Ishikawa (cell line): Measurements from ENCODE around the gene PEMT.

Experiments
- CEBPB ChIP-seq: IDR thresholded peaks from 2 replicates; pipeline ENCODE4 v1.6.1; 2012
- CREB1 ChIP-seq: IDR thresholded peaks from 2 replicates; pipeline ENCODE4 v1.6.1; 2012; ENCODE audit warnings: low read depth
- EGR1 ChIP-seq: IDR thresholded peaks from 2 replicates; pipeline ENCODE4 v1.6.1; 2012
- EP300 ChIP-seq: IDR thresholded peaks from 2 replicates; pipeline ENCODE4 v1.6.1; 2012; ENCODE audit warnings: borderline replicate concordance
- FOXM1 ChIP-seq: IDR thresholded peaks from 2 replicates; pipeline ENCODE4 v1.6.1; 2012; ENCODE audit warnings: low read depth, borderline replicate concordance
- NFIC ChIP-seq: IDR thresholded peaks from 2 replicates; pipeline ENCODE4 v1.6.1; 2012
- RAD21 ChIP-seq: IDR thresholded peaks from 2 replicates; pipeline ENCODE4 v1.6.1; 2012; ENCODE audit warnings: low read depth
- TAF1 ChIP-seq: IDR thresholded peaks from 2 replicates; pipeline ENCODE4 v1.6.1; 2012; ENCODE audit warnings: low read depth, mild to moderate bottlenecking
- TCF12 ChIP-seq: IDR thresholded peaks from 2 replicates; pipeline ENCODE4 v1.6.1; 2012; ENCODE audit warnings: low read depth
- TEAD4 ChIP-seq: IDR thresholded peaks from 2 replicates; pipeline ENCODE4 v1.6.1; 2012
- YY1 ChIP-seq: IDR thresholded peaks from 2 replicates; pipeline ENCODE4 v1.6.1; 2012; ENCODE audit warnings: low read depth
- ZBTB7A ChIP-seq: IDR thresholded peaks from 2 replicates; pipeline ENCODE4 v1.6.1; 2012; ENCODE audit warnings: low read depth
- TF ChIP-seq, protein P1 (sequence below): IDR thresholded peaks from 2 replicates; pipeline ENCODE4 v1.6.1; 2012
- TF ChIP-seq, protein P2 (sequence below): IDR thresholded peaks from 2 replicates; pipeline ENCODE4 v1.6.1; 2012; ENCODE audit warnings: low read depth, mild to moderate bottlenecking
- TF ChIP-seq, protein P3 (sequence below): IDR thresholded peaks from 2 replicates; pipeline ENCODE4 v1.6.1; 2012

The PEMT gene

DNA sequence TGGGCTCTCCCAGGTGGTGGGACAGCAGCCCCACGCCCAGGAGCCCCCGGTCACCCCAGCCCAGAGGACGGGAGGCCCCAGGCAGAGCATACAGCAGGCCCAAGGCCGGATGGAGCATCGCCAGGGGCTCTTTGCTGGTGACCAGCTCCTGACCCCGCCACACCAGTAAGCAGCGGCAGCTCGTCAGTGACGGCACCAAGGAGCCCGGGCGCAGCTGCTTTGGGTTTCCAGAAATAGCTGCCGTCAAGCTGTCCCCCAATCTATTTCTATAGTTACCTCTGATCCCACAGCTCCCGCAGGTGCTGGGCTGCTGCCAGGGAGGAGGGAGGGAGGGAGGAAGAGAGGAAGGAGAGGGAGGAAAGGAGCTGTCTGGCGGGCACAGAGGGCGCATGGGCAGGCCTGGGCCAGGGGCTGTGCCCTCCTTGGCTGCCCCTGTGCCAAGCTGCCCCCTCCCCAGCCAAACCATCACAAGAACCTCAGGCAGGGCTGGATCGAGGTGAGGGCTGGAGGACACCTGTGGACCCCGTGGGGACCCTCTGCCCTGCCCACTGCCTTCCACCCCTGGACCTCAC, 84.5 kb downstream of the PEMT start:
- TF ChIP-seq, protein P1, sequence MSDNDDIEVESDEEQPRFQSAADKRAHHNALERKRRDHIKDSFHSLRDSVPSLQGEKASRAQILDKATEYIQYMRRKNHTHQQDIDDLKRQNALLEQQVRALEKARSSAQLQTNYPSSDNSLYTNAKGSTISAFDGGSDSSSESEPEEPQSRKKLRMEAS: no peak
- TF ChIP-seq TAF1: no peak

DNA sequence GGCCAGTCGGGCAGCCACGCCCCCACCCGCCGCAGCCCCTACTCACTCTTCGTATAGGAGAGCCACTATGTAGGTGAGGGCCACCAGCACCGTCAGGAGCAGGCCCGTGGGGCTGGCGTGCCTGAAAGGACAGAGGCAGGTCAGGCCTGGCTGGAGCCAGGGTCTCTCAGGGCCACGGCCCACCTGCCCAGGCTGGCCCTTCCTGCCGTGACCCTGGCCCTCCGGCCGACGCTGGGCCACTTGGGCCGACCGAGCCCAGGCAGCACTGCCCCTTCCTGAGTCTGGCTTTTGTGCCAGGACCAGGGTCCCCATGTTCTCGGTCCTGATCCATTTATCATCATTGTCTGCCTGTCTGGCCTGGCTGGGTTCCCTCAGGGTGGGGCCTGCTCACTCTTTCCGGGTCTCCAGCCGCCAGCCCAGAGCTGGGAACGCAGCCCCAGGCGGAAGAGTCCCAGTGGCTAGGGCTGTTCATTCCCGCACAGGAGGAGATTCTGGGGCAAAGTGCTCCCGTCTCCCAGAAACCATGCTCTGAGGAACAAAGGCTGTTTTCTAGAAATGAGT, 85.2 kb downstream of the PEMT start:
- TF ChIP-seq, protein P2, sequence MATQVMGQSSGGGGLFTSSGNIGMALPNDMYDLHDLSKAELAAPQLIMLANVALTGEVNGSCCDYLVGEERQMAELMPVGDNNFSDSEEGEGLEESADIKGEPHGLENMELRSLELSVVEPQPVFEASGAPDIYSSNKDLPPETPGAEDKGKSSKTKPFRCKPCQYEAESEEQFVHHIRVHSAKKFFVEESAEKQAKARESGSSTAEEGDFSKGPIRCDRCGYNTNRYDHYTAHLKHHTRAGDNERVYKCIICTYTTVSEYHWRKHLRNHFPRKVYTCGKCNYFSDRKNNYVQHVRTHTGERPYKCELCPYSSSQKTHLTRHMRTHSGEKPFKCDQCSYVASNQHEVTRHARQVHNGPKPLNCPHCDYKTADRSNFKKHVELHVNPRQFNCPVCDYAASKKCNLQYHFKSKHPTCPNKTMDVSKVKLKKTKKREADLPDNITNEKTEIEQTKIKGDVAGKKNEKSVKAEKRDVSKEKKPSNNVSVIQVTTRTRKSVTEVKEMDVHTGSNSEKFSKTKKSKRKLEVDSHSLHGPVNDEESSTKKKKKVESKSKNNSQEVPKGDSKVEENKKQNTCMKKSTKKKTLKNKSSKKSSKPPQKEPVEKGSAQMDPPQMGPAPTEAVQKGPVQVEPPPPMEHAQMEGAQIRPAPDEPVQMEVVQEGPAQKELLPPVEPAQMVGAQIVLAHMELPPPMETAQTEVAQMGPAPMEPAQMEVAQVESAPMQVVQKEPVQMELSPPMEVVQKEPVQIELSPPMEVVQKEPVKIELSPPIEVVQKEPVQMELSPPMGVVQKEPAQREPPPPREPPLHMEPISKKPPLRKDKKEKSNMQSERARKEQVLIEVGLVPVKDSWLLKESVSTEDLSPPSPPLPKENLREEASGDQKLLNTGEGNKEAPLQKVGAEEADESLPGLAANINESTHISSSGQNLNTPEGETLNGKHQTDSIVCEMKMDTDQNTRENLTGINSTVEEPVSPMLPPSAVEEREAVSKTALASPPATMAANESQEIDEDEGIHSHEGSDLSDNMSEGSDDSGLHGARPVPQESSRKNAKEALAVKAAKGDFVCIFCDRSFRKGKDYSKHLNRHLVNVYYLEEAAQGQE: no peak
- TF ChIP-seq, protein P3, sequence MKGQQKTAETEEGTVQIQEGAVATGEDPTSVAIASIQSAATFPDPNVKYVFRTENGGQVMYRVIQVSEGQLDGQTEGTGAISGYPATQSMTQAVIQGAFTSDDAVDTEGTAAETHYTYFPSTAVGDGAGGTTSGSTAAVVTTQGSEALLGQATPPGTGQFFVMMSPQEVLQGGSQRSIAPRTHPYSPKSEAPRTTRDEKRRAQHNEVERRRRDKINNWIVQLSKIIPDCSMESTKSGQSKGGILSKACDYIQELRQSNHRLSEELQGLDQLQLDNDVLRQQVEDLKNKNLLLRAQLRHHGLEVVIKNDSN: no peak
- TF ChIP-seq RAD21 (no peak), CEBPB (no peak), TEAD4 (no peak)

GRCh38 chr17:17505610-17506171, 85.8 kb downstream of the PEMT start:
- TF ChIP-seq EGR1 (no peak), EP300 (no peak), NFIC (no peak), TCF12 (no peak), CEBPB (no peak), RAD21 (no peak), FOXM1 (no peak), TEAD4 (no peak), YY1 (no peak), TAF1 (no peak), ZBTB7A (no peak)
- TF ChIP-seq, protein P1: no peak
- TF ChIP-seq, protein P2: no peak
- TF ChIP-seq, protein P3: no peak

GRCh38 chr17:17505151-17505550, 86.4 kb downstream of the PEMT start:
- TF ChIP-seq CEBPB: no peak

DNA sequence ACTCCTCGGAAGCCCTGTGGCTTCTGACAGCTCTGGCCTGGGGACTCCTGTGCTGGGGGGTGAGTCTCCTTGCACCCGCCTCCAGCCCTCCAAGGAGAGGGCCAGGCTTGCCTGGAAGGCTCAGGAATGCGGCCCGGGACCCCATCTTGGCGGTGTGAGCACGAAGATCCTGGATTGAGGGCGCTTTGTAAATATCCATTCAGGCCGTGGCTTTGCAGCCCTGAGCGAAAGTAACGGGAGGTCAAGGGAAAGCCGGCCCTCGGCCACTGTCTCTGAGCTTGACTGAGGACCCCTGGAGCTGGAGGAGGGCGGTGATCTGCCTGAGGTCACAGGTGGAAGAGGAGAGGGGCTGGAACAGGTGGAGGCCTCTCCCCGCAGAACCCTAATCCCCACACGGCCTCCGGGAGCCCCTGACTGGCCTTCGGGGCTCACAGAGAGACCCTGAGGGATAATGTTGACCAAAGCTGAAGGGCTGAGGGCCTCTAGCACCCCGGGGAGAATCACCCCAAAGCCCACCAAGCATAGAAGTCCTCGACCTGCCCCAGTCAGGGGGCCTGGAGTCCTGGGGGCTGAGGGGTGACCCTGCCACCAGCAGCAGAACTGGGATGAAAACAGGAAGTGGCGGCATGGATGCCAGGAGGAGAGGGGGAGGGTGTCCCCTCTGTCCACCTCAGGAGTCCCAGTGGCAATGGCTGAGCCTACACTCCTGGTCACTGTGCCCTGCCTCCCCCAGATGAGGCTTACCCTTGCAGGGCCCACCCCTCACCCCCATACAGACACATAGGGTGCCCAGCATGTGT, 87.0 kb downstream of the PEMT start:
- TF ChIP-seq, protein P3: no peak
- TF ChIP-seq RAD21 (no peak), CREB1 (no peak), NFIC (no peak), EGR1 (no peak), EP300 (no peak), TCF12 (no peak), YY1 (no peak), ZBTB7A (no peak)

DNA sequence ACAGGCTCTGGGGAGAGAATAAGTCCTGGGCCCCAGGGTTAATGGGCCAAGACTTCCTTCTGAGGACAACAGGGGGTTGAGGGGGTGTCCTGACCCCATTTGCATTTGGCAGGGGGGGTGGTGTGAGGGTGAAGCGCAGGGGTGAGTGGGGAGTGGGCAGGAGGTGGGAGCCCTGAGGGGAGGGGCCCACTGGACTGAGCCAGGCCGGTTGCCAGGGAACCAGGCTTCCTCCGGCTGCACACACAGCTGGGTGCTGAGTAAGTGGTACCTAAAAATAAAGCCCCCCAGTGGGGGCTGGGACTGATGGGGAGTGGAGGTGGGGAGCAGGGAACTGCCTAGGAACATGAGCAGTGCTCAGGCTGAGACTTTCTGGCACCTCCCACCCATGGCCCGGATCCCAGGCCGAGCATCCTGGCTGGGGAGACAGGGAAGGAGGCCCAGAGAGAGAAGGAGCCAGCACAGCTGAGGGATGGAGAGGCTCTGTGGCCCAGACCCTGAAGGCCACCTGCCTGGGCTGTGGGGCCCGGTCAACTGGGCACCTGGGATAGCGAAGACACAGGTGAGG, 87.9 kb downstream of the PEMT start:
- no peak for TF ChIP-seq FOXM1
- TF ChIP-seq, protein P1: no peak
- no peak for TF ChIP-seq YY1
- no peak for TF ChIP-seq CREB1
- no peak for TF ChIP-seq TEAD4
- no peak for TF ChIP-seq CEBPB
